ENCODE data around the gene CNTNAP3B.
"Not testable (repeated sequence)": the region's sequence is repeated elsewhere in the genome, so short reads cannot be mapped to it uniquely, and the experiment has no call there.

The CNTNAP3B gene

DNA sequence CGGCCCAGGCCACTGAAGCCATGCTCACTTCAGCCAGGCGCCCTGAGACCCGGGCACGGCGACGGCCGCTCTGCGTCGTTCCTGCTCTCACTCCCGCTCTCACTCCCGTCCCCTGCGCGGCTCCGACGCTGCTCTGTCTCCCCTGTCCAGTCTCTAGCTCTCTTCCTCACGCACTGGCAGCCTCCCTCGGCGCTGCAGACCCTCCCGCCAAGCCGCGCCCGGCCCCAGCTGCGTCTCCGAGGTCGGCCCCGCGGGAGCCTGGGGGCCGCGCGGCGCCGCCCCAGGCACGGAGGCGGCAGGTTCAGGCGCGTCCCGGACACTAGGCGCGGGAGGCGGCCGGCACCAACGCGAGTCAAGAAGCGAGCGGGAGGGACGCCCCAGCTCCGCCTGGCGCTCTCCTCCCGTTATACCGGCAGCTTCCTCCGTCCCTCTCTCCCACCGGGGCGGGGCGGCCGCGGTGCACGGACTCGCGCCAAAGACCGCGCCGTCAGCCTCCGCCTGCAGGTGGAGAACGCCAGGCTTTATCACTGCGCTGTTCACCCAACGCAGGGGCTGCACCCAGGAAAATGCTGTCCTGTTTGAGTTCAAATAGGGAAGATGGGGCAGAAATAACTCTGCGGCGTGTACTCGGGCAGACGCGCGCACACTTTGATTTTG, at the start of gene CNTNAP3B:
Gene CNTNAP3B, minus strand, starts transcription at position 354 of the 657 bp plus-strand sequence. Its CDS starts 332 bp downstream, at position 22.
- not testable (repeated sequence) for DNase-seq

DNA sequence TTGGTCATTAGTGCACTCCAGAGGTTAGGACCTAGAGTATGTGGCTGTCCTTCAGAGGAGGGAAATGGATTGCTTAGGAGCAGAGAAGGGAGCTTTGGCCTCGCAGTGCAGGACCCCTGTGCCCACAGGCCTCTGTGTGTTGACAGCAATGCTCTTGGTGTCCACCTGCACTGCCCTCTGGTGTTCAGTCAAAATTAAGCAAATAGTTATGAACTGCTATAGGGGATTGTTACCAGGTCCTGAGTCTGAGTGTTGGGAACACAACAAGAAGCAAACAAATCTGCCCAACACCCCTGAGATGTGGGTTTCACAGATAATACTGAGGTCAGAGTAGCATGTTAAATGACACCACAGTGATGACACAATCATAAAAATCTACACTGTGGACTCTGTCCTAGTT, 31.1 kb upstream of the CNTNAP3B start:
- DNase-seq, result not testable (repeated sequence)

DNA sequence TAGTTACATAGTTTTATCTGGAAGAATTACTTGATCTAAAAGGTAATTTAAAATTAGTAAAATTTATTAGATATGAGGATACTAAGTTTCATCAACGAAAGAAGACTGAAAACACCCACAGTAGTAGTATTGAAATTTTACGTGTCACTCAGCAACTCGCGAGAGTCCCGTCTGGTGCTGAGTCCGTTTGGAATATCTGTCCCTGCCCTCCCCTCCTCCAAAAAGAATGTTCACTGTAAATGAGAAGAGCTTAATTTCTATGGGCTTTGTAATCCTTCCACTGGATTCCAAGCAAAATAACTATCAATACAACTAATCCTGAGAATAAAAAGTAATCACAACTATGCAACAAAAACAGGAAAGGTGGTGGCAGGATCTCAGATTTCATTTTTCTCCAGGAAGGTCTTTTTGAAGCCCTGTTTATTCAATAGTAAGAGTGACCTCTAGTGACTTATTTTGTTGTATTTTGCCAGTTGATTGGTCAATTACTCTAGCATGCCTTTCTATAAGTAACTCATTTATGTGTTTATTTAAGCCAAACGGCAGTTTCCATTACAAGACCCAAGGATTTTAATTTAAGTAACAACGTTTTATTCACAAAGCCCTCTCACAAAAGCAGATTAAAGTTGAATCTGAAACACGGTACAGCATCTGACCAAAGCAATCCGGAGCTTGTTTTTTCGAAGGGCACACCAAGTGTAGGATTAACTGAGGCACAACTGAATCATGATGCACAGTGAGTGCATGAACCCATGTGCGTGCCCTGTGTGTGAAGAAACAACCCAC, 2.0 kb downstream of the CNTNAP3B start:
- DNase-seq, result not testable (repeated sequence)

DNA sequence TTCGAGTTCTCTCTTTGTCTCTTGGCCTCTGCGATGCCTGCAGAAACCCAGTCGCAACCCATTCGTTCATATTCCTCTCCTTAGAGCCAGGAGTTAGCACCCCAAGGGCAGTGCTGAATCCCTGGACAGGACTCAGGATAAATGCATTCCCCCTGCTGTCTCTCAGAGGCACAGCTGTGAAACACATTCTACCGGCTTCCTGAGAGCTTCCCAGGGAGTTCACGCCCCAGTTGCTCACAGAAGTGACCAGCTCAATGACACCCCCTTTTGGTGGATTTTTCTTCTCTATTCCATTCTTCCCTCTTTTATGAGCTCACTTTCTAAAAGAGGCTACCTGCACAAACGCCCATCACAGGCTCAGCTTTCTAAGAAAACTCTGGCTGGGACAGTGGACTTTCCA, 8.2 kb downstream of the CNTNAP3B start:
- not testable (repeated sequence) for DNase-seq

DNA sequence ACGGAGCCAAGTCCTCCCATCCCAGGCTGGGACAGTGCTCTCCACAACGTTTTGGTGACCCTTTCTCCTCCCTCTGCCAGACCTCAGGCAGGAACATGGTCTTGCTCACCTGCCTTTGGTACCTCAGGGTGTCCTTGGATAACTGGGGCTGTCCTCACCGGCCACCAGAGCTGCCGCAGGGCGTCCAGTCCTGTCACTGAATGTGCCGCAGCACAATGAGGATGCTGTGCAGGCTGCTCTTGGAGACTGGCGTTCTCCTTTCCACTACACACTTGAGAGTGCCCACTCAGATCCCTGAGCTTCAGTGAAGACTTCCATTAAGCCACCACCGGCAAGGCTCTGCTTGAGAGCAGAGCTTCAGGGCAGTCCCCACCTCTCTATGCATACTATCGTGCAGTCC, 33.3 kb downstream of the CNTNAP3B start:
- DNase-seq, result not testable (repeated sequence)

DNA sequence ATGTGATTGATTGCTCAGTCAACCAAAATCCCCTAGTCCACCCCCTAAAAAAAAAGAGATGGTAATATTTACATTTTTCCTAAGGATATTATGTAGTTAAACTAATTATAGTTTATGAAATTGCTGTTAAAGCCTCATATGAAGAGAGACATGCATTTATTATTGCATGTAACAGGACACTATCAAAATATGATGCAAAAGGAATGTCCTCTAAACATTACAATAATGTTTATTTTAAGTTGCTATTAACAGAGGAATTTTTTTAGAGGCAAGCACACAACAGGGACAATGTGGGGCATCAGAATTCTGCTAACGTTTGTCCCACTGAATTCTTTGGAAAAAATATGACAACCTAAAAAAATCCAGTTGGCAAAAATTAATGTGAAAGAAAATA, 44.7 kb downstream of the CNTNAP3B start:
- DNase-seq, result not testable (repeated sequence)

DNA sequence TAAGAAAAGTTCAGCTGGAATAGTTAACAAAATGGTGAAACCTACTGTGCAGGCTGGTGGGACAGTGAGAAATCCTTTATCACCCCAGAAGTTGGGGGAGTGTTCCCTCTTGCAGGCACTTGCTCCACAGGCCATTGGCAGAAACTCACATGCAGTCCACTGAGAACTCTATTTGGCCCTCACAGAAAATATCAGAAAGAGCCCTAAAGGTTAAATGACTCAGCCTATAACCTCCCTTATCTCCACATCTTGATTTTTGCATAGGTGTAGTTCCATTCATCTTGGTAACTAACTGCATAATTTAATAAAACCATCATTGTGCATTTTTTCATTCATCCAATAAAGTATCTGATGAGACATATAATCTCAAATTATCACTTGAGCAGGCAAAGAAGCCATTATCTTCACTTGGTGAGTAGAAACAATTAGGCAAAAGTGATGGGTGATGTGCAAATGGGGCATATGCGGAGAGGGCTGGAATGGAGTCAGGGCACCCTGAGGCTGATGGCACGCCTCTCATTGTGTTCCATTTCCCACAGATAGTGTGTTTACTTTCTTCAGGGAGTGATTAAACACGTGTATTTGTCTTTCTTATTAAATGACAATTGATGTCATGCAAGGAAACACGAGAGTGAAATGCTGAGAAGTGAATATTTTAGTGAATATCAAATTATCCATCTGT, 45.2 kb downstream of the CNTNAP3B start:
- DNase-seq, result not testable (repeated sequence)

DNA sequence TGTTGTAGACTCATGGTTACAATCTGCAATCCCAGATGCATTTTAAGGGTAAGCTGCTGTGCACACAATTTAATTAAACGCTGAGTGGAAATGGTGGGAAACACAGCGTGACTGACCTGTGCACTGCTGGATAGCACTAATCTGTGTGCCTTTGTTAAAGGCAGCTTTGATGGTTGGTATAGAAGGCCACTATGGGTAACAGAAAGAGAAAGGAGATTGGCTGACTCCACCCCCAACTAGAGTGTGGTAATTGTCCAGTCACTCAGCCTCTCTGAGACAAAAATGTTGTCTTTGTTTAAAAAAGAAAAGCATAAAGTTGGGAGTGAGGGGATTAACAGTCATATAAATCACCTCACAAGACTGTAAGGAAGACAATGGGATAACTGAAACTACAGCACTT, 48.9 kb downstream of the CNTNAP3B start:
- DNase-seq, result not testable (repeated sequence)

DNA sequence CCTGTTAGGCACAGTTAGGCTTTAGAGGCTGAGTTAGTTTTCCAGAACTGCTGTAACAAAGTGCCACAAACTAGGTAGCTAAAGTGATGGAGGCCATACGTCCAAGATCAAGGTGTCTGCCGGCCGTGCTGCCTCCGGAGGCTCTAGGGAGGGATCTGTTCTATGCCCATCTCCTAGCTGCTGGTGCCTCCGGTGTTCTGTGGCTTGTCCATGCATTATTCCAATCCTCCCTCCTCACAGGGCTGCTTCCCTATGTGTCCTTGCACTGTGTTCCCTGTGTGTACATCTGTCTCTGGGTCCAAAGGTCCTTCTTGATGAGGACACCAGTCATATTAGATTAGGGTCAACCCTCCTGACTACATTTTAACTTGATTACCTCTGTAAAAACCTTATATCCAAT, 54.4 kb downstream of the CNTNAP3B start:
- DNase-seq, result not testable (repeated sequence)

DNA sequence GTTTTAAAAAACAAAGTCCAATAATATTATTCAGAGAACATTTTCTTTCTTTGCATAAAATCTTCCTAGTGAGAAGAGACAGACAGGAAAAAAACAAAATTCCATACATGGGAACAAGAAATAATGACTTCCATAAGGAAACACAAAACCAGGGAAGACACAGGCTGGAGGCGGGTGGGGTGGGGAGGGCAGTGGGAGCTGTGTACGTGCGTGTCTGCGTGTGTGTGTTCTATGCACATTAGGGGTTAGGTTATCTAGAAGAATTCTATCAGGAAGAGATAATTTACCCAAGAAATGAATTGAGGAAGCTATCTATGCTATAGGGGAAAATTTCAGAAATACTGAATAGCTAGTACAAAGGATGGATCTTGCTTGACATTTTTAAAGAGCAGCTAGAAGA, 58.2 kb downstream of the CNTNAP3B start:
- DNase-seq, result not testable (repeated sequence)

DNA sequence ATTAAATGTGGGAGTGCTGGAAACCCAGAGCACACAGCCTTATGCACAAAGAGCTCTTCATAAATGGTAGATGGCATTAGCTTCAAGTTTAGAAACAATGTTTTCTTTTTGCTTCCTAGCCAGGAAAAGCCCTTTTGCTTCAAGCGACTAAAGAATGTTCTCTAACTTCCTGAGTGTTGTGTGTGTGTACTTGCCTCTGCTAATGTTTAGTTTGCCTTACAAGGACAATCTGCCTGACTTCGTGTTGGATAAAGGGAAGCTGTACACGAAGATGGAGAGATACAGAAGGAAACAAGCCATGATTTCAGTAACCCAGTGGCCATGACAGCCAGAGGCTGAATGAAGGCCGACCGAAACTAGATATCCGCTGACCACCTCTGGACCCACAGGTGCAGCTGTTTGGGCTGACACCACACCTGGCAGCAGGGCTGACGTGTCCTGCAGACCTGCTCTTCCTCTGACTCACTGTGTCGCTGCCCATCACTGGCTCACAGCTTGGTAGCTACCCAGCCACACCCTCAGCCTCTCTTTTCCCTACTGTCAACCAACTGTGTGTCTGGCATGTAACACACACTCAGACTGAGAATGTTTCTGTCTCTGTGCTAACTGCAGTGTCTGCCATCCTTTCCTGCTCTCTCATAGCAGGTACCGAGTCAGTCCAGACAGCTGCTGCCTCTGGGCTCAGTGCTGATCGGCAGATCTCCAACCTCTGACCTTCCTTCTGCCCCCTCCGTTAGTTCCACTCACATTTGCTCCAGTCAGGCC, 59.0 kb downstream of the CNTNAP3B start:
- DNase-seq, result not testable (repeated sequence)

DNA sequence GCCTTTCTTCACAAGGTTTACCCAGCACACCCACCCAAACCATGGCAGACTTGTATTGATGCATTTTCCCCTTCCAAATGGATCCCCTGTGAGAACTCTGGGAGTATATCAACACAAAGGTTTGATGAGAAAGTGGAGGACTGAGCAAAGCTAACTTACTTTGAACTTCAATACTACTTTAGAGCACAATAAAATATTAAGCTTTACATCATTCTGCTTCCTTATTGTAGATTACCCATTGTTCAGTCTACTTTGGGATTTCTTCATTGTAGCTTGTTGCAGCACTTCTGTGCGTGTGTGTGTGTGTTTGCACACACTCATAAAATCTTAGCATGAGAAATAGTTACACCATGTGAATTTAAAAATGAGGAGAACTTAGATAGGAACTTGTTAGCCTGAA, 75.4 kb downstream of the CNTNAP3B start:
- not testable (repeated sequence) for DNase-seq

DNA sequence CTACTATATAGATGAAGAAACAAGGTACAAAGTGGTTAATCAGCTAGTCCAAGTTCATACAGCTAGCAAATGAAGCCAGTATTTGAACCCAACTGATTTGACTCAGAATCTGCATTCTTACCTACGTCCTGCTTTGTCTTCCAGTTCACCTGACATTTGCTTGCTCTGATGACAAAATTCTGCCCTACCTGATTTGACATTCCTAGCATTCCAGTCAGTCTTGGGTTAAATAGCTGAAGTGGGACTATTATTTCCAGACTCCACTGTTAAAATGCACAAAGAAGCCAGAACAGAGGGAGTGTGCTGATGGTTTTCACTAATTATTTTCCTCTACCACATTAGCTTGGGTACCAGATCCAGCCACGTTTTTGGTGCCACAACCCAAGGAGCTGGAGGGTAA, 78.5 kb downstream of the CNTNAP3B start:
- DNase-seq, result not testable (repeated sequence)

DNA sequence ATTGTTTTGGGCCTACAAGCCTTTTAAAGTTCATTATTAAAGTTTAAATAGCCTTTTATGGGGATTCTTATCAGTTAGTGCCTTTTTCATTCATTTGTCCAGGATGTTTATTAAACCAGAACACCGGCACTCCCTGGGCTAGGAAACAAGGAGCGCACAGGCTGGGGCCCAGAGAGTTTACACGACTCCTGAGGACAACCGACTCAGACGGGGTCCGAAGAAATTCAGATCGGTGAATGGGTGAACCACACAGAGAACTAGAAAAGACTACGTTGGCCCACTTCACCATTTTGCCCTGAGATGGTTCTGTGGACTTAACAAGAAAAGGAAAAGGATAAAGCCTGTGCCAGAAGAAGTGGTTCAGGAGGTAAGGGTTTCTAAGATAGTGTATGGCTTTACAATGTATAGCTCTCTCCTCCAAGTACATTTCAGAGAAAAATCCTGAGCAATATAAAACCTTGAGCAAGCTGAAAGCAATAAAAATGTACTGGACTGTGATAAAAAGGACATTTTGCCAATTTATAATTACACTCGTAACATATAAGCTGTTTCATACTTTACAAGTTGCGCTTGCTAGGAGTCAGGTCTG, 84.7 kb downstream of the CNTNAP3B start:
- DNase-seq, result not testable (repeated sequence)

DNA sequence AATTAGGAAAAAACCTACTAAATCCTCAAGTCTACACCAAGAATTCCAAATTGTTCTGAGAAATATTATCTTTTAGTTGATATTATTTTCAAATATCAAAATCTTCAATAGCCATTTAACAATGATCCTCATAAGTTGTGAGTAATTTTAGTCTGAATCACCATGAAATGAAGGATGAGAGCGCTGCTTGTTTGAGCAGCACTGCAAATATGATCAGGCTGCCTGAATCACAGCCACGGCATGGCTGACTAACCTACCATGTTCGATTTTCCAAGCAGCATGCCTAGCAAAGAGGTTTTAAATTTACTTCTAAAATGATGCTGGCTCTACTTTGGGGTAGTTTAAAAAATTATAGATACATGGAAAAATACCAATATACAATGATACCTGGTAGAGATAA, 95.7 kb downstream of the CNTNAP3B start:
- DNase-seq, result not testable (repeated sequence)

DNA sequence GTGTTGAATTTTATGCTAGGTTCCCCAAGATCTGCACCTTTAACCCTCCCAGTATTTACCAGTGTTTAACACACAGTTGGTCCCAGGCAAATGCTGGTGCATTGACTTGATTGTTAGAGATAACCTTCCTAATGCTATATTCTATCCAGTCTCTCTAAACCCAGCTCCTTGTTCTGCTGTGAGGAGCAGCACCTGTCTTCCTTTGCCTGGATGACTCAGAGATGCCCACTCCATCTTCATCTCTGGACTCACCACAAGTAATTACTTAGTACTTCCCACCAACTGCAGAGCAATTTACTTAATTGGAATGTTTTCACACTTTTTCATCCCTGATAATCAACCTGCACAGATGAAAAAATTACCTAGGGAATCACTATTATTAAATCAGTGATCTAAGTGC, 108.6 kb downstream of the CNTNAP3B start:
- not testable (repeated sequence) for DNase-seq

DNA sequence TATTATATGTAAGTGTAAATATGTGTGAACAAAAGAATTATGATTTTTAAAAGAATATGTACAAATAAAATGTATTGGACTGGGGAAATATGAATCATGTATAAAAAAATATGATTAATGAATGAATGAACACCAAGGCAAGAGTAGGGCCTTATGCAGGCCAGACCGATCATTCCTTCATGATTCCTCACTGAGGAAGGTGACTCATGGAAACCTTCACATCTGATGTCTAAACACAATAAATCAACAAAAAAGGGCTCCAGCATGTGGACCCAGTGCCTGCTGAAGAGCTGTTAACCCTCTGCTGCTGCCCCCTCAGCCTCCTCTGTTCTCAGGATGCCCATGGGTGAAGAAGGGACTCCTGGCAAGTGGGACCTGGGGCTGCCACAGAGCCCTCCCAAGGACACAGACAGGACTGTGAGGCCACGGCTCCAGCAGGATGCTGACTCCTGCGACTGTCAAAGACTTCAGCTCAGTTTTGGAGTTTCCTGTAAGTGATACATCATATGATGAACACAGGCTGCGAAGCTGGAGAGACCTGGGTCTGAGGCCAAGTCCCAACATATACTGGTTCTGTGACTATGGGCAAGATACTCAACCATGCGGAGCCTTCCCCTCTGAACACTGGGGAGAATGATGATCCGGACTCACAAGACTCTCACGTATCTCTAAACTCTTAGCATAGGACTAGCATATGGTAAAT, 110.9 kb downstream of the CNTNAP3B start:
- not testable (repeated sequence) for DNase-seq

DNA sequence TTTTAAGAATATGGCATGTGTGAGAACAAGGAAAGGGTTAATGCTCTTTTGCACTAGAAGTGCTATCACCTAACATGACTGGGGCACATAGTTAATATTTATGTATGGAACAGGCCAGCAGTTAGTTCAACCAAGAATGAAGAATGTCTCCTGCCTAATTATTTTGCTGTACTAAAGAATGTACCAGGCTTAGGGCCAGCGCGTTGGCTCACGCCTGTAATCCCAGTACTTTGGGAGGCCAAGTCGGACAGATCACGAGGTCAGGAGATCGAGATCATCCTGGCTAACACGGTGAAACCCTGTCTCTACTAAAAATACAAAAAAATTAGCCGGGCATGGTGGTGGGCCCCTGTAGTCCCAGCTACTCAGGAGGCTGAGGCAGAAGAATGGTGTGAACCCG, 114.9 kb downstream of the CNTNAP3B start:
- not testable (repeated sequence) for DNase-seq

DNA sequence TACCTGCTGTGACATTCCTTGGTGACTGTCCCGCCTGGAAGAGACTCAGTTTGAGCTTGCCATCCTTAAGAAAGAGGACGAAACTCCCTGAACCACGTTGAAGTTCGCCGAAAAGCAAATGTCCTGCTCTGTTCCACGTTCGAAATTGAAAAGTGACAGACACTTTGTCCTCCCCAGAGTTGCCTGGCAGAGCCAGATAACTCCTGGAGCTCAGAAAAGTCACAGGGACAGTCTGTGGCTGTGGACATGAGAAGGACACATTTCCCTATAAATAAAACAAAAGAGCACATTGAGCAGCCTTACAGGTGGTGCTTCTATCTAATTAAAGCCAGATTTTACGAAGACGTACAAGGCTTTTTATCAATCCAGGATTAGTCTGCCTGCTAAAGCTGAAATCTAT, 137.6 kb downstream of the CNTNAP3B start:
- DNase-seq, result not testable (repeated sequence)

DNA sequence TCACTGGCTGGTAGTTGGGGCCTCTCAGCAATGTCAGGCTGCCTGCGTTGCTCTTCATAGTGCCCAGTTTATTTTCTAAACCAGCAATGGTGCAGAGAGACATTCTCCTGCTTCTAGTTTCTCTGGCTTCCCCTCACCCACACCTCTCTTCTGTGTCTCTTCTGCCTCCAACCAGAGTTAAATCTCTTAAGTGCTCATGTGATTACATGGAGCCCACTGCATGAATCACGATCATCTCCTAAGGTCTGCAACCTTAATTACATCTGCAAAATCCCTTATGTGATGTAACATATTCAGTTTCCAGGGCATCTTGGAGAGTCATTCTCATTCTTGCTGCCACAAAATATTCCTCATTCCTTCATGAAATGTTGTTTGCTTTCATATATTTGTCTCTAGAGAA, 149.0 kb downstream of the CNTNAP3B start:
- not testable (repeated sequence) for DNase-seq

DNA sequence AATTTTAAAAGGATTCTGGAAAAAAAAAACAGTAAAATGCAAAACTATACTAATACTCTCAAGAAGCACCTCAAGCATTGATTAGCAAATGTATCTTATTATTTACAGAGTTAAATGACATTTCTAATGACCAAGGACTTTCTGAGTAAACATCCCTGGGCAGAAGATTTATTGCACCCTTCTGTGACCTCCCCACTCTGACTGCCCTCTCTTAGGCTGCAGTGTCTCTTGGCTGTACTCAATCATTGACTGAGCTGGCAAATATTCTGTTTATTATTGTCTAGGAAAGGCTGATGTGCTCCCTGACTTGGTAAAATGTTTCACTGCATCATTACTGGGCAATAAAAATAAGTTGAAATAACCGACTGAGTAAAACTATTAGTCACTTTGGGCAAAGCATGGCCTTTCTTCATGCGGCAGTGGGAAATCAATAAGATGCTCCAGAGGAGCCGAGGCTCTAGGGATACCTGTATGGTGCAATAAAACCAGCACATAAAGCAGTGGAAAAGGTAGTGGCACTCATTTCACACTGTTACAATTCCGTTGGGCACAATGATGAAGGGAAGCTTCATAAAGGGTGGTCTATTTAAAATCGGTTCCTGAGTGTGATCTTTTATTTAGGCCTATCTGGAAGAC, 151.1 kb downstream of the CNTNAP3B start:
- DNase-seq, result not testable (repeated sequence)
